ENCODE data around the gene OSBPL7. TPM values are rescaled to one million over a fixed set of nuclear protein-coding genes. Genes with fewer than 3 reads are reported as not detected.
A peak's percentile ranks its signal among the peaks of the same experiment; 100 is the strongest.

Gene OSBPL7
- total RNA-seq, 3 donors from 2014 or later (not counting 1 experiment from before 2014, with no cell fraction given), result 113 to 162 (median 119) TPM

- no peaks in the 10 kb centered on the region for H3K9me3 ChIP-seq (ENCODE audit: control insufficient read depth, insufficient read depth, low read length)
- H3K27ac ChIP-seq (ENCODE audit: low read length), result peak overlapping the region; percentile 77
- H3K27ac Mint-ChIP-seq, result peak overlapping the region; percentile 93
- TF ChIP-seq CTCF (IDR thresholded peaks at IDR 0.05), result no peak
- no peak overlapping the region for H3K4me3 ChIP-seq (ENCODE audit: low read length)
- H3K9me3 Mint-ChIP-seq, result no peaks in the 10 kb centered on the region
- H3K4me1 Mint-ChIP-seq, result peaks cover 29 to 39% of the 10 kb centered on the region in 2 donors
- ATAC-seq (no peak), DNase-seq (peak in 1 of 2 donors; percentile 13)
- H3K36me3 Mint-ChIP-seq, result peaks cover 24% of the 10 kb centered on the region
- H3K27me3 ChIP-seq (ENCODE audit: control insufficient read depth, insufficient read depth, low read length), result no peaks in the 10 kb centered on the region
- 85% methylated on average over 9 of the region's 9 CpGs for WGBS (ENCODE audit: insufficient coverage)
- H3K36me3 ChIP-seq (ENCODE audit: control insufficient read depth, insufficient read depth, low read length), result peaks cover 77% of the 10 kb centered on the region
- H3K27me3 Mint-ChIP-seq (ENCODE audit: low read depth in 2 of 2), result no peaks in the 10 kb centered on the region
- intact Hi-C loops (cut with micrococcal nuclease), result loop anchor here (1.0 kb wide), 1 partner anchor 18 kb away; no protein-coding TSS in a partner anchor
- peaks cover 11% of the 10 kb centered on the region for H3K4me1 ChIP-seq (ENCODE audit: control insufficient read depth, insufficient read depth, low read length)
- no peak overlapping the region for H3K4me3 Mint-ChIP-seq
Measured at GRCh38 chr17:47810901-47811635, 10.5 kb downstream of the OSBPL7 start.

- peak; percentile 82 to 87 (median 84) for ATAC-seq
- Histone ChIP-seq H3K4me1 (ENCODE audit: control insufficient read depth, insufficient read depth, low read length) (peaks cover 11% of the 10 kb centered on the region), H3K27me3 (ENCODE audit: control insufficient read depth, insufficient read depth, low read length) (no peaks in the 10 kb centered on the region), H3K27ac (ENCODE audit: low read length) (peak overlapping the region; percentile 77), H3K4me3 (ENCODE audit: low read length) (no peak overlapping the region), H3K36me3 (ENCODE audit: control insufficient read depth, insufficient read depth, low read length) (peaks cover 69% of the 10 kb centered on the region), H3K9me3 (ENCODE audit: control insufficient read depth, insufficient read depth, low read length) (no peaks in the 10 kb centered on the region)
- intact Hi-C loops (cut with micrococcal nuclease), result loop anchor here (1.0 kb wide), 1 partner anchor 19 kb away; no protein-coding TSS in a partner anchor
- no peak for TF ChIP-seq CTCF (IDR thresholded peaks at IDR 0.05)
- peaks cover 29 to 37% of the 10 kb centered on the region in 2 donors for H3K4me1 Mint-ChIP-seq
- no peaks in the 10 kb centered on the region for H3K27me3 Mint-ChIP-seq (ENCODE audit: low read depth in 2 of 2)
- peak; percentile 41 to 65 for DNase-seq
- H3K27ac Mint-ChIP-seq, result peak overlapping the region; percentile 93
- WGBS (ENCODE audit: insufficient coverage), result 57% methylated on average over 8 of the region's 10 CpGs
- H3K4me3 Mint-ChIP-seq, result peak overlapping the region; percentile 31
- H3K36me3 Mint-ChIP-seq, result peaks cover 24% of the 10 kb centered on the region
- H3K9me3 Mint-ChIP-seq, result no peaks in the 10 kb centered on the region
Measured at GRCh38 chr17:47810200-47810821, 11.3 kb downstream of the OSBPL7 start.

GRCh38 chr17:47808830-47809480 lies 12.6 kb downstream of the OSBPL7 start:
- Histone ChIP-seq H3K27me3 (ENCODE audit: control insufficient read depth, insufficient read depth, low read length) (no peaks in the 10 kb centered on the region), H3K27ac (ENCODE audit: low read length) (no peak overlapping the region), H3K4me3 (ENCODE audit: low read length) (no peak overlapping the region), H3K9me3 (ENCODE audit: control insufficient read depth, insufficient read depth, low read length) (no peaks in the 10 kb centered on the region), H3K36me3 (ENCODE audit: control insufficient read depth, insufficient read depth, low read length) (peaks cover 57% of the 10 kb centered on the region), H3K4me1 (ENCODE audit: control insufficient read depth, insufficient read depth, low read length) (peaks cover 11% of the 10 kb centered on the region)
- 96% methylated on average over 22 of the region's 22 CpGs for WGBS (ENCODE audit: insufficient coverage)
- ATAC-seq, result no peak
- Mint-ChIP-seq H3K9me3 (no peaks in the 10 kb centered on the region), H3K27ac (peak overlapping the region in 1 of 2 donors; percentile 93), H3K36me3 (peaks cover 24% of the 10 kb centered on the region), H3K4me1 (peaks cover 29 to 34% of the 10 kb centered on the region in 2 donors), H3K4me3 (no peak overlapping the region), H3K27me3 (ENCODE audit: low read depth in 2 of 2) (no peaks in the 10 kb centered on the region)
- no peak for TF ChIP-seq CTCF (IDR thresholded peaks at IDR 0.05)
- intact Hi-C loops (cut with micrococcal nuclease), result no loop called here
- no peak for DNase-seq

Data from natural killer cell (primary cell).